ENCODE results near the gene CES2.

DNA sequence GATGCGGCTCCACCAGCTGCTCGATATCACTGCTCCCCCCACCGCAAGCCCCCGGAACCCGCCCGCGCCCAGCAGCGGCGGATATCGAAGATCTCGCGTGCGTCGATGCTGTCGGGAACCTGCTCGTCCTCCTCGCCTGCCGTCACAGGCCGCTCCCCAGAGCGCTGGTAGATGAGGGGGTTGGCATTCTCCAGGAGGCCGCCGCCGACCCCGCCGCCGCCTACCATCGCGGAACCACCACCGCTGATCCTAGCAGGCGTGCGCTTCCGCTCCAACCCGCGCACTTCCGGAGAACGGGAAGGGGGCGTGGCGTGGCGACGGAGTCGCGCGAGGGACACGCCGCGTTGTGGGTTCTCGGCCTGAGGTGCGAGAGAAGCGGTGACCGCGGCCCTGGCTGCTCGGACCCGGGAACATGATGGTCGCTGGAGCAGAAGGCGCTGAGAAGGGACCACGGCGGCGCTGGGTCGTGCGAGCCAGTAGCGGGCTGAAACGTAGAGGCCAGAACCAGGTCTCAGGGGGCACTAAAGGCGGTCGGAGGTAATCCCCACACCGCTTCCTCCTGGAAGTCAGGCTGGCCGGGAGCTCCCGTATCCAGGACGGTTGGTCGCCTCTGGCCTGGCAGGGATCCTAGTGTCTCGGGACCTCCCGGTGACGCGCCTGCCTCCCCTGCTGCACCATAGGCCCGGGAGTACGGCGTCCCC is 1.0 kb upstream of the CES2 start, which contains the start of gene CIAO2B:
- peak; percentile 84 to 96 for TF ChIP-seq POLR2A (IDR thresholded peaks at IDR 0.05)
- TF ChIP-seq, protein P1, sequence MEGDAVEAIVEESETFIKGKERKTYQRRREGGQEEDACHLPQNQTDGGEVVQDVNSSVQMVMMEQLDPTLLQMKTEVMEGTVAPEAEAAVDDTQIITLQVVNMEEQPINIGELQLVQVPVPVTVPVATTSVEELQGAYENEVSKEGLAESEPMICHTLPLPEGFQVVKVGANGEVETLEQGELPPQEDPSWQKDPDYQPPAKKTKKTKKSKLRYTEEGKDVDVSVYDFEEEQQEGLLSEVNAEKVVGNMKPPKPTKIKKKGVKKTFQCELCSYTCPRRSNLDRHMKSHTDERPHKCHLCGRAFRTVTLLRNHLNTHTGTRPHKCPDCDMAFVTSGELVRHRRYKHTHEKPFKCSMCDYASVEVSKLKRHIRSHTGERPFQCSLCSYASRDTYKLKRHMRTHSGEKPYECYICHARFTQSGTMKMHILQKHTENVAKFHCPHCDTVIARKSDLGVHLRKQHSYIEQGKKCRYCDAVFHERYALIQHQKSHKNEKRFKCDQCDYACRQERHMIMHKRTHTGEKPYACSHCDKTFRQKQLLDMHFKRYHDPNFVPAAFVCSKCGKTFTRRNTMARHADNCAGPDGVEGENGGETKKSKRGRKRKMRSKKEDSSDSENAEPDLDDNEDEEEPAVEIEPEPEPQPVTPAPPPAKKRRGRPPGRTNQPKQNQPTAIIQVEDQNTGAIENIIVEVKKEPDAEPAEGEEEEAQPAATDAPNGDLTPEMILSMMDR (IDR thresholded peaks at IDR 0.05): no peak

Measured in Peyer's patch (tissue), 4 donors.